ENCODE data around the gene TCERG1L. TPM values are rescaled to one million over a fixed set of nuclear protein-coding genes. Genes with fewer than 3 reads are reported as not detected.

Gene TCERG1L
- polyA plus RNA-seq, 1 donor from 2014 or later: 0.53 TPM

GRCh38 chr10:131198843-131199242 lies 112.7 kb downstream of the TCERG1L start:
- TF ChIP-seq MXI1 (conservative IDR thresholded peaks at IDR 0.05; ENCODE audit: poor library complexity, severe bottlenecking): no peak
- no peak for TF ChIP-seq SMC3 (conservative IDR thresholded peaks at IDR 0.05; ENCODE audit: poor library complexity)
- no peak for TF ChIP-seq RAD21 (conservative IDR thresholded peaks at IDR 0.05)
- TF ChIP-seq REST (IDR thresholded peaks at IDR 0.05; ENCODE audit: borderline replicate concordance): no peak
- no peak for TF ChIP-seq CTCF (IDR thresholded peaks at IDR 0.05; ENCODE audit: poor library complexity, severe bottlenecking)
- no peak for TF ChIP-seq POLR2AphosphoS5 (IDR thresholded peaks at IDR 0.05)
- TF ChIP-seq EZH2 (IDR thresholded peaks at IDR 0.05; ENCODE audit: borderline replicate concordance, insufficient read depth, low read length, poor library complexity, severe bottlenecking): no peak
- TF ChIP-seq TAF1 (IDR thresholded peaks at IDR 0.05; ENCODE audit: low read depth): no peak
- TF ChIP-seq EP300 (conservative IDR thresholded peaks at IDR 0.05; ENCODE audit: poor library complexity, severe bottlenecking): no peak
- Histone ChIP-seq H3K27ac (ENCODE audit: low read length) (no peak overlapping the region), H3K4me2 (ENCODE audit: low read length) (no peak overlapping the region), H2AFZ (ENCODE audit: low read depth, low read length) (no peak overlapping the region), H3K36me3 (ENCODE audit: insufficient read depth, low read length) (no peaks in the 10 kb centered on the region), H3K79me2 (replicated peaks; ENCODE audit: insufficient read depth, low read length) (no peaks in the 10 kb centered on the region), H3K9ac (ENCODE audit: low read length) (no peak overlapping the region), H3K9me3 (ENCODE audit: low read length) (no peaks in the 10 kb centered on the region), H3K27me3 (ENCODE audit: insufficient read depth, low read depth, low read length) (no peaks in the 10 kb centered on the region), H3K4me3 (ENCODE audit: low read length) (no peak overlapping the region), H3F3A (ENCODE audit: insufficient read depth, low read length, poor library complexity, severe bottlenecking) (no peaks in the 10 kb centered on the region), H4K20me1 (ENCODE audit: insufficient read depth) (no peaks in the 10 kb centered on the region), H3K9me2 (ENCODE audit: insufficient read depth, low read length) (no peaks in the 10 kb centered on the region)

- H3K36me3 ChIP-seq (ENCODE audit: insufficient read depth, low read length): no peaks in the 10 kb centered on the region
- H3K9ac ChIP-seq (ENCODE audit: low read length): no peak overlapping the region
- H3K79me2 ChIP-seq (replicated peaks; ENCODE audit: insufficient read depth, low read length): no peaks in the 10 kb centered on the region
- H3K27ac ChIP-seq (ENCODE audit: low read length): no peak overlapping the region
- H3K9me3 ChIP-seq (ENCODE audit: low read length): no peaks in the 10 kb centered on the region
- no peaks in the 10 kb centered on the region for H3F3A ChIP-seq (ENCODE audit: insufficient read depth, low read length, poor library complexity, severe bottlenecking)
- H3K4me2 ChIP-seq (ENCODE audit: low read length): no peak overlapping the region
- no peak overlapping the region for H3K4me3 ChIP-seq (ENCODE audit: low read length)
- no peaks in the 10 kb centered on the region for H4K20me1 ChIP-seq (ENCODE audit: insufficient read depth)
- no peaks in the 10 kb centered on the region for H3K27me3 ChIP-seq (ENCODE audit: insufficient read depth, low read depth, low read length)
- H2AFZ ChIP-seq (ENCODE audit: low read depth, low read length): no peak overlapping the region
- no peaks in the 10 kb centered on the region for H3K9me2 ChIP-seq (ENCODE audit: insufficient read depth, low read length)
- TF ChIP-seq EZH2 (IDR thresholded peaks at IDR 0.05; ENCODE audit: borderline replicate concordance, insufficient read depth, low read length, poor library complexity, severe bottlenecking): no peak
- no peak for TF ChIP-seq TAF1 (IDR thresholded peaks at IDR 0.05; ENCODE audit: low read depth)
Observed at GRCh38 chr10:131198401-131198800, 113.1 kb downstream of the TCERG1L start.
